ENCODE data around the gene TRPM3.

DNA sequence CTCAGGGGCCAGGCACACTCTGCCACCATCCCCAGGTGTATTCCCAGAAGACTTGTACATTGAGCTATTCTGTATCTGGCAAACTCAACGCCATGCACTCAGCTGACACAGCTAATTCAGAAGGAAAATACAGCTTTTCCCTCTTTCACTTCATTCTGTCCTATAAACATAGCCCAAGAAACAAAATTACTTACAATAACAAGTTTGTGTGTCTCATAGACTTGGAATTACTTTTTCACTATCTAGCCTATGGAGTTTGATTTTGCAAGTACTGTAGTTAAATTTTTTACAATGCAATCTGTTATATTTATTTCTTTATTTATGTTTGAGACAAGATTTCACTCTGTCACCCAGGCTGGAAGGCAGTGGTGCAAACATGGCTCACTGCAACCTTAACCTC, 581.9 kb downstream of the TRPM3 start:
- TF ChIP-seq POLR2AphosphoS5 (IDR thresholded peaks at IDR 0.05; ENCODE audit: borderline replicate concordance, low read depth, low read length) (no peak), EZH2 (IDR thresholded peaks at IDR 0.05) (no peak)
